IMR-90 (cell line): ENCODE data around the gene SYP. TPM values are rescaled to one million over a fixed set of nuclear protein-coding genes. Genes with fewer than 3 reads are reported as not detected.

Experiments
- ATAC-seq: fragments of 200-7000 bp; cut with Tn5 transposase; 2 replicates; pipeline ENCODE4 v1.9.1; 2020; ENCODE audit warnings: low read depth, mild to moderate bottlenecking, moderate library complexity
- BruUV-seq: library from RNA; stranded (reverse); fragments of 400-500 nt; replicated peaks from 2 replicates; lab custom pipeline; 2021; lab: Mats Ljungman, UMichigan
- CTCF ChIA-PET: fragments of 300-600 bp; formaldehyde crosslinking; extraction: SDS; loops from one replicate; lab custom pipeline; 2021; ENCODE audit warnings: antibody characterized with exemption; lab: Yijun Ruan, JAX
- POLR2A ChIA-PET: fragments of 300-600 bp; sonication (Branson Sonifier 250); formaldehyde crosslinking; loops from one replicate; lab custom pipeline; 2022; ENCODE audit warnings: antibody characterized with exemption; ENCODE audit not compliant: unreplicated experiment; lab: Charles Lee
- DNase-seq: peaks from one replicate; pipeline ENCODE4 v3.0.0; 2013
- H2AFZ ChIP-seq: replicated peaks from 2 replicates; pipeline ENCODE3; 2013; ENCODE audit warnings: low read length, mild to moderate bottlenecking; ENCODE audit not compliant: poor library complexity
- H2AK5ac ChIP-seq: 2 replicates; pipeline ENCODE4 v1.6.1; 2013; ENCODE audit warnings: low read depth, low read length, inconsistent platforms
- H2AK9ac ChIP-seq: replicated peaks from 2 replicates; pipeline ENCODE3; 2013; ENCODE audit warnings: mild to moderate bottlenecking, low read depth, low read length, moderate library complexity; ENCODE audit not compliant: poor library complexity
- H2BK120ac ChIP-seq: 2 replicates; pipeline ENCODE4 v1.6.1; 2013; ENCODE audit warnings: low read depth, low read length, inconsistent platforms
- H2BK15ac ChIP-seq: 3 replicates; pipeline ENCODE4 v1.6.1; 2013; ENCODE audit warnings: low read depth, low read length, inconsistent platforms
- H2BK20ac ChIP-seq: 2 replicates; pipeline ENCODE4 v1.6.1; 2013; ENCODE audit warnings: low read depth, mild to moderate bottlenecking, inconsistent platforms, low read length, moderate library complexity
- H2BK5ac ChIP-seq: 2 replicates; pipeline ENCODE4 v1.6.1; 2013; ENCODE audit warnings: mild to moderate bottlenecking, low read depth, low read length, inconsistent platforms; ENCODE audit not compliant: poor library complexity, severe bottlenecking
- H3K14ac ChIP-seq: replicated peaks from 2 replicates; pipeline ENCODE4 v1.6.1; 2013; ENCODE audit warnings: low read depth, low read length, inconsistent platforms
- H3K18ac ChIP-seq: 2 replicates; pipeline ENCODE4 v1.6.1; 2013; ENCODE audit warnings: low read depth, low read length, control low read depth
- H3K23ac ChIP-seq: 2 replicates; pipeline ENCODE4 v1.6.1; 2013; ENCODE audit warnings: low read depth, low read length, inconsistent platforms
- H3K27ac ChIP-seq: 2 replicates; pipeline ENCODE4 v1.5.1; 2013; ENCODE audit warnings: mild to moderate bottlenecking, control low read depth, low read length; ENCODE audit not compliant: insufficient read depth
- H3K27me3 ChIP-seq: 2 replicates; pipeline ENCODE4 v1.6.1; 2013; ENCODE audit warnings: low read length; ENCODE audit not compliant: control insufficient read depth, insufficient read depth
- H3K36me3 ChIP-seq: 2 replicates; pipeline ENCODE4 v1.6.1; 2013; ENCODE audit warnings: low read length, mixed read lengths; ENCODE audit not compliant: control insufficient read depth, insufficient read depth
- H3K4ac ChIP-seq: 2 replicates; pipeline ENCODE4 v1.6.1; 2013; ENCODE audit warnings: low read depth, low read length, inconsistent platforms
- H3K4me1 ChIP-seq: 2 replicates; pipeline ENCODE4 v1.6.1; 2013; ENCODE audit warnings: low read length, mixed read lengths; ENCODE audit not compliant: control insufficient read depth, insufficient read depth
- H3K4me2 ChIP-seq: 2 replicates; pipeline ENCODE4 v1.6.1; 2013; ENCODE audit warnings: low read depth, mild to moderate bottlenecking, control low read depth, low read length, moderate library complexity
- H3K4me3 ChIP-seq: 2 replicates; pipeline ENCODE4 v1.5.1; 2013; ENCODE audit warnings: low read depth, mild to moderate bottlenecking, control low read depth, low read length, moderate library complexity; ENCODE audit not compliant: insufficient read depth
- H3K56ac ChIP-seq: 2 replicates; pipeline ENCODE4 v1.6.1; 2013; ENCODE audit warnings: low read length, inconsistent platforms; ENCODE audit not compliant: insufficient read depth; ENCODE audit errors: extremely low read depth
- H3K79me1 ChIP-seq, 2 experiments: 2 replicates each; pipeline ENCODE4 v1.6.1; 2013; ENCODE audit warnings: low read length in 2 of 2, inconsistent platforms in 1 of 2, low read depth in 1 of 2
- H3K9ac ChIP-seq: 2 replicates; pipeline ENCODE4 v1.6.1; 2013; ENCODE audit warnings: low read depth, low read length, control low read depth
- H3K9me1 ChIP-seq: 2 replicates; pipeline ENCODE4 v1.6.1; 2013; ENCODE audit warnings: low read length, inconsistent platforms; ENCODE audit not compliant: insufficient read depth
- H3K9me3 ChIP-seq: 2 replicates; pipeline ENCODE4 v1.6.1; 2013; ENCODE audit warnings: low read length; ENCODE audit not compliant: control insufficient read depth, insufficient read depth
- H4K20me1 ChIP-seq: 2 replicates; pipeline ENCODE4 v1.6.1; 2013; ENCODE audit warnings: low read length, inconsistent platforms; ENCODE audit not compliant: insufficient read depth
- H4K5ac ChIP-seq: 2 replicates; pipeline ENCODE4 v1.6.1; 2013; ENCODE audit warnings: mild to moderate bottlenecking, low read depth, low read length, control low read depth
- H4K8ac ChIP-seq, 2 experiments: 2 replicates each; pipeline ENCODE4 v1.6.1; 2013; ENCODE audit warnings: low read depth in 2 of 2, low read length in 2 of 2, control low read depth in 1 of 2, inconsistent platforms in 1 of 2
- H4K91ac ChIP-seq: 2 replicates; pipeline ENCODE4 v1.6.1; 2013; ENCODE audit warnings: low read depth, low read length, inconsistent platforms; ENCODE audit not compliant: insufficient read depth
- BHLHE40 ChIP-seq: fragments of 150-350 bp; IDR thresholded peaks from 2 replicates; pipeline ENCODE4 v1.6.1; 2016; ENCODE audit warnings: mild to moderate bottlenecking, low read depth, low read length
- CEBPB ChIP-seq: IDR thresholded peaks from 2 replicates; pipeline ENCODE4 v1.6.1; 2012; ENCODE audit warnings: low read depth, low read length, improper control_type of control experiment
- FOS ChIP-seq: fragments of 150-350 bp; IDR thresholded peaks from 2 replicates; pipeline ENCODE4 v1.6.1; 2016; ENCODE audit warnings: low read depth, low read length
- MAFK ChIP-seq: IDR thresholded peaks from 2 replicates; pipeline ENCODE4 v1.6.1; 2012; ENCODE audit warnings: low read depth, low read length, improper control_type of control experiment
- RCOR1 ChIP-seq: IDR thresholded peaks from 2 replicates; pipeline ENCODE4 v1.6.1; 2012; ENCODE audit warnings: mild to moderate bottlenecking, low read length, improper control_type of control experiment; ENCODE audit not compliant: insufficient replicate concordance
- WGBS, 2 experiments: methylation state at CpG; one replicate each; pipeline versions ENCODE4 v1.1.5 to v1.1.7; 2013; ENCODE audit warnings: missing lambda C conversion rate in 2 of 2; ENCODE audit not compliant: insufficient read length in 1 of 2; ENCODE audit errors: extremely low coverage in 2 of 2; 5-methylcytosine and 5-hydroxymethylcytosine counted together
- dilution Hi-C: fragments of 300-500 bp; cut with HindIII; formaldehyde crosslinking; loops from one replicate; pipeline ENCODE4 v1.14.3; 2018; ENCODE audit warnings: low sequenced_read_pairs; ENCODE audit not compliant: unreplicated experiment
- in situ Hi-C: fragments of 300-500 bp; cut with MboI; formaldehyde crosslinking; loops from 3 replicates; pipeline ENCODE4 v1.14.3; 2019; ENCODE audit warnings: low sequenced_read_pairs, inconsistent platforms, mixed read lengths
- intact Hi-C: fragments of 100-400 bp; cut with micrococcal nuclease; formaldehyde crosslinking; loops from 2 replicates; pipeline ENCODE4 v1.10.0; 2022
- polyA plus RNA-seq, 3 experiments: library from polyadenylated mRNA; depleted of rRNA; stranded (reverse); fragments of >200 nt; gene quantifications; 2 replicates each; pipeline ENCODE4 v1.2.3, GENCODE V29; 2012; ENCODE audit warnings: low replicate concordance in 1 of 3
- total RNA-seq: library from RNA; depleted of rRNA; stranded (reverse); fragments of >200 nt; gene quantifications from 2 replicates; pipeline ENCODE4 v1.2.3, GENCODE V29; 2012

SYP gene
- total and polyA plus RNA-seq, 2 of the 4 experiments (the other 2 are of a cell fraction) = under 0.01 to 0.05 TPM

- H3K79me1 ChIP-seq = no peaks in the 10 kb centered on the region; a peak in 1 of 4 replicates
- 85% methylated on average over 18 of the region's 31 CpGs; no CpG with 5 or more reads in 1 of the 2 experiments for WGBS, 2 experiments
- no peak overlapping the region for H2BK5ac ChIP-seq
- no peaks in the 10 kb centered on the region for H3K9me3 ChIP-seq
- BruUV-seq = no TSS peak
- H3K4me3 ChIP-seq = no peak overlapping the region
- no peak overlapping the region for H2AFZ ChIP-seq
- POLR2A ChIA-PET = no interaction called here
- 0 out of 2 replicates have a peak overlapping the region, but pooled peaks have one; percentile 28 for H2AK5ac ChIP-seq
- no peak for DNase-seq
- peak overlapping the region; percentile 50 for H2AK9ac ChIP-seq
- no peak overlapping the region for H4K8ac ChIP-seq
- no peak overlapping the region for H3K4me2 ChIP-seq
- H3K4ac ChIP-seq = peak overlapping the region; percentile 80; the same call in 1 of the 2 replicates
- no peak overlapping the region for H3K9ac ChIP-seq
- H3K36me3 ChIP-seq = no peaks in the 10 kb centered on the region
- TF ChIP-seq BHLHE40 (no peak), RCOR1 (no peak), MAFK (no peak), FOS (no peak), CEBPB (no peak)
- dilution Hi-C loops = no loop called here
- H4K20me1 ChIP-seq = no peaks in the 10 kb centered on the region
- no peak overlapping the region; the same call in 1 of the 2 replicates for H4K91ac ChIP-seq
- no peak overlapping the region for H3K27ac ChIP-seq
- CTCF ChIA-PET = no interaction called here
- H2BK120ac ChIP-seq = 0 out of 2 replicates have a peak overlapping the region, but pooled peaks have one; percentile 18
- 0 out of 2 replicates have a peak overlapping the region, but pooled peaks have one; percentile 9 for H2BK20ac ChIP-seq
- no peak overlapping the region for H4K5ac ChIP-seq
- peaks cover 9% of the 10 kb centered on the region for H3K4me1 ChIP-seq
- intact Hi-C loops = loop anchor here (1.0 to 10.0 kb wide), 2 partner anchors 90 to 121 kb away; partner anchors contain the start of genes PRAF2, TFE3 and WDR45
- no peak overlapping the region for H3K18ac ChIP-seq
- ATAC-seq = no peak
- H3K14ac ChIP-seq = no peak overlapping the region
- H3K23ac ChIP-seq = no peak overlapping the region
- in situ Hi-C loops = no loop called here
- H3K56ac ChIP-seq = no peak overlapping the region
- H3K27me3 ChIP-seq = no peaks in the 10 kb centered on the region
- H2BK15ac ChIP-seq = peak overlapping the region; percentile 62; the same call in 1 of the 3 replicates
- H3K9me1 ChIP-seq = no peaks in the 10 kb centered on the region
These were observed 35.2 kb downstream of the SYP start for GRCh38 chrX:49164589-49165360.
